Fibroblast of mammary gland (primary cell): ENCODE measurements around the gene BCAP29.
"Not testable (repeated sequence)": the region's sequence is repeated elsewhere in the genome, so short reads cannot be mapped to it uniquely, and the experiment has no call there.

Experiments used
- DNase-seq: peaks from one replicate; pipeline ENCODE4 v3.0.0-alpha.2; 2010; ENCODE audit warnings: low read depth
- H3K4me3 ChIP-seq: 2 replicates; pipeline ENCODE4 v1.5.1; 2011; ENCODE audit warnings: low read depth, mild to moderate bottlenecking, low read length, moderate library complexity; ENCODE audit not compliant: control insufficient read depth
- TF ChIP-seq, protein P1 (sequence below): conservative IDR thresholded peaks from 2 replicates; pipeline ENCODE4 v1.5.1; 2011; ENCODE audit warnings: low read depth, low read length, inconsistent platforms; ENCODE audit not compliant: control insufficient read depth, insufficient read depth

Gene BCAP29, protein sequence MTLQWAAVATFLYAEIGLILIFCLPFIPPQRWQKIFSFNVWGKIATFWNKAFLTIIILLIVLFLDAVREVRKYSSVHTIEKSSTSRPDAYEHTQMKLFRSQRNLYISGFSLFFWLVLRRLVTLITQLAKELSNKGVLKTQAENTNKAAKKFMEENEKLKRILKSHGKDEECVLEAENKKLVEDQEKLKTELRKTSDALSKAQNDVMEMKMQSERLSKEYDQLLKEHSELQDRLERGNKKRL

DNA sequence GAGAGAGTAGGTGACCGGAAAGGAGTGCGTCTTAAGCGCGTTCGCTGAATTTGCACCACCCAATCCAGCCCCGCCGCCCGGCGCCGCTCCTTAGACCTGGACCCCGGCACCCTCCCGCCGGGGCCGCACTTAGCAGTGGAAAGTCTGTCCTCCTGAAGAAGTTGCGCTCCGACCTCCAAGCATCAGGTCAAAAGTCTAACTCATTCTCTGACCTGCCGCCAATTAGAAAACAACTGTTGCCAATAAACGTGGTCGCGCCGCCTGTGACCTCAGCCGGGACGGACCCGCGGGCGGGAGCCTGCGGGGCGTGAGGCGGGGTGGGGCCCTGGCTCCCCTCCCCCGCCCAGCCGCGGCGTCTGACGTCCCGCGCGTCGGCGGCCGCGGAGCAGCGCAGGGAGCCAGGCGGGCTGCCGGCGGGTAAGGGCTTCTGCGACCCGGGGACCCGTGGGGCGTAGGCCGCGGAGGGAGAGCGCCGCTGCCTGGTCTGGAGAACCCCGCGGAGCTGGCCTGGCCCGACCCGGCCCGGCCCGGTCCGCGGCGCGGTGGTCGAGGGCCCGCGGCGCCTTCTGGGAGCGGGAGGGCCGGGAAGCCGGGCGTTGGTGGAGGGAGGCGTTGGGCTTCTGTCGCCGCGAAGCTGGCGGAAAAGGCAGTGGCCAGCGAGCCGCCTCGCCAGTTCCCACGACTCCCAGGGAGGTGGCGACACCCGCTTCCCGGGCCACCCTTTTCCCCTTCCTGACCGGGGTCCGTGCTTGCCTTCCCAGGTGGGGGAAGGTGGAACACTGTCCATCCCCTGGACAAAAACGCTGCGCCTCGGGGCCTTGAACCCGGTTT is at the start of gene BCAP29:
TSS of gene BCAP29 (plus strand) at position 362 of the 831 bp plus-strand sequence. CDS start 527 bp downstream, outside the sequence.
- TF ChIP-seq, protein P1, sequence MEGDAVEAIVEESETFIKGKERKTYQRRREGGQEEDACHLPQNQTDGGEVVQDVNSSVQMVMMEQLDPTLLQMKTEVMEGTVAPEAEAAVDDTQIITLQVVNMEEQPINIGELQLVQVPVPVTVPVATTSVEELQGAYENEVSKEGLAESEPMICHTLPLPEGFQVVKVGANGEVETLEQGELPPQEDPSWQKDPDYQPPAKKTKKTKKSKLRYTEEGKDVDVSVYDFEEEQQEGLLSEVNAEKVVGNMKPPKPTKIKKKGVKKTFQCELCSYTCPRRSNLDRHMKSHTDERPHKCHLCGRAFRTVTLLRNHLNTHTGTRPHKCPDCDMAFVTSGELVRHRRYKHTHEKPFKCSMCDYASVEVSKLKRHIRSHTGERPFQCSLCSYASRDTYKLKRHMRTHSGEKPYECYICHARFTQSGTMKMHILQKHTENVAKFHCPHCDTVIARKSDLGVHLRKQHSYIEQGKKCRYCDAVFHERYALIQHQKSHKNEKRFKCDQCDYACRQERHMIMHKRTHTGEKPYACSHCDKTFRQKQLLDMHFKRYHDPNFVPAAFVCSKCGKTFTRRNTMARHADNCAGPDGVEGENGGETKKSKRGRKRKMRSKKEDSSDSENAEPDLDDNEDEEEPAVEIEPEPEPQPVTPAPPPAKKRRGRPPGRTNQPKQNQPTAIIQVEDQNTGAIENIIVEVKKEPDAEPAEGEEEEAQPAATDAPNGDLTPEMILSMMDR, result peak; percentile 4
- peak; percentile 66 for DNase-seq
- peak within 1 kb of the TSS; percentile 72 for H3K4me3 ChIP-seq

DNA sequence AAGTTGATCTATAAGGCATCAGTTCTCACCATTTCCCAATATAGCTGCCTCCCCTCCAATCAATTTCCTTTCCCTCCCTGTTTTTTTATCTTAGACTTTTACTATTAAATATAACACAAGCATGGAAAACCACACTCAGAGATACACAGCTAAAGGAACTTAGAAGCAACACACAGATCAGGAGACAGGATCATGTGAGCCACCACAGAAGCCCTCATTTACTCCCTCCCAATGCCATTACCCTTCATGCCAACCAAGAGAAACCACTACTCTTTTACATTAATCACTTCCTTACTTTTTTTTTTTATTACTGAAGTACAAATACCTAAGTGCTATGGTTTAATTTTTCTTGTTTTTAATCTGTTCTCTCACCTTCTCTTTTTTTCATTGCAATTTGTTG is 49.3 kb upstream of the BCAP29 start:
- no peak overlapping the region for H3K4me3 ChIP-seq
- TF ChIP-seq, protein P1, result no peak
- DNase-seq, result no peak

DNA sequence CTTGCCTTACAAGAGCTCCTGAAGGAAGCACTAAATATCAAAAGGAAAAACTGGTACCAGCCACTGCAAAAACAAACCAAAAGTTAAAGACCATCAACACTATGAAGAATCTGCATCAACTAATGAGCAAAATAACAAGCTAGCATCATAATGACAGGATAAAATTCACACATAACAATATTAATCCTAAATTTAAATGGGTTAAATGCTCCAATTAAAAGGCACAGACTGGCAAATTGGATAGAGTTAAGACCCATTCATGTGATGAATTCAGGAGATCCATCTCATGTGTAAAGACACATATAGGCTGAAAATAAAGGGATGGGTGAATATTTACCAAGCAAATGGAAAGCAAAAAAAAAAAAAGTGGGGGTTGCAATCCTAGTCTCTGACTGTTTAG is 45.9 kb upstream of the BCAP29 start:
- H3K4me3 ChIP-seq, result no peak overlapping the region
- DNase-seq, result no peak
- TF ChIP-seq, protein P1, result no peak

DNA sequence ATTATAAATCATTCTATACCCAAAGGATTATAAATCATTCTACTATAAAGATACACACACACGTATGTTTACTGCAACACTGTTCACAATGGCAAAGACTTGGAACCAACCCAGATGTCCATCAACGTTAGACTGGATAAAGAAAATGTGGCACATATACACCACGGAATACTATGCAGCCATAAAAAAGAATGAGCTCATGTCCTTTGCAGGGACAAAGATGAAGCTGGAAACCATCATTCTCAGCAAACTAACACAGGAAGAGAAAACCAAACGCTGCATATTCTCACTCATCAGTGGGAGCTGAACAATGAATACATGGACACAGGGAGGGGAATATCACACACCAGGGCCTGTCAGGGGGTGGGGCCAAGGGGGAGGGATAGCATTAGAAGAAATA is 42.8 kb upstream of the BCAP29 start:
- H3K4me3 ChIP-seq, DNase-seq: not testable (repeated sequence)

DNA sequence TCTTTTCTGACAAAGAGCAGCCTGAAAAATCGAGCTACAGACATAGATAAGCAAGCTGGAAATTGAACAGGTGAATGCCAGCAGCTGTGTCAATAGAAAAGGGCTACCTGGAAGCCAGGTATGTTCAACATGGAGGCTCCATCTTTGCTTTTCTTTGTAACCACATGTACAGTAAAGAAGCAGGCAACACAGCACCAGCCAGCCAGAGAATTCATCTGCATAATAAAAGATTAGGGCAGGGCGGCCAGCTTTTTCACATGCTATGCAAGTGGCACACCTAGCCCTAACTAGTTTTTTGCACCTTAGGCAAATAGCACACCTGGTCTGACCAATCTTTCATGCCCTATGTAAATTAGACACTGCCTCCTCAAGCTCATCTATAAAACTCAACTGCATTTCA is 42.0 kb upstream of the BCAP29 start:
- TF ChIP-seq, protein P1, result no peak

DNA sequence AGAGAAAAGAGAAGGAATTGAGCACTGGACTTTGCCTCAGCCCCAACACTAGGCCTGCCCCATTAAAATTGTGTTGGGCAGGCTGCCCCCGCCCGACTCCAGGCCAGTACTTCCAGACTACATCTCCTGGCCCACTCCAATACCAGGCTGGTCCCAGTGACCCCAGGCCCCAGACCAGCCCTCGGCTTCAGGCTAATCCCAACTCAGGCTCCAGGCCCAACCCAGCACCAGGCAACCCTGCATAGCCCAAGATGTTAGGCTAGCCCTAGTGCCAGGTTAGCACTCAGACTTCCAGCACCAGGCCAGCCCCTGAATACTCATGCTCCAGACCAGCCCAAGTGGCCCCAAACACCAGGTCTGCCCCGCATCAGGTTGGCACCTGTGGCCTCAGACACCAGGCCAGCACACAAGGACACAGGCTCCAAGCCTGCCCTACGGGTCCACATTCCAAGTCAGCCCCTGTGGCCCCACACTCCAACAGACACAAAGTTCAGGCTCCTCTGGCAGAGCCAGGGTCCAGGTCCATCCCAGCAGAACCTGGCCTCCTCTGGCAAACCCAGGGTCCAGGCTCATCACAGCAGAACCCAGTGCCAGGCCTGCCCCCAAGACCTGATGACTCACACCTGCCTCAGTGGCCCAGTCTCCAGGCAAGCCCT is 36.6 kb upstream of the BCAP29 start:
- no peak overlapping the region for H3K4me3 ChIP-seq
- no peak for DNase-seq
- TF ChIP-seq, protein P1, result no peak

More for the DNA sequence above, 42.0 kb upstream of the BCAP29 start:
- no peak overlapping the region for H3K4me3 ChIP-seq
- no peak for DNase-seq
